ENCODE results near the gene NCOA1.

NCOA1 gene

DNA sequence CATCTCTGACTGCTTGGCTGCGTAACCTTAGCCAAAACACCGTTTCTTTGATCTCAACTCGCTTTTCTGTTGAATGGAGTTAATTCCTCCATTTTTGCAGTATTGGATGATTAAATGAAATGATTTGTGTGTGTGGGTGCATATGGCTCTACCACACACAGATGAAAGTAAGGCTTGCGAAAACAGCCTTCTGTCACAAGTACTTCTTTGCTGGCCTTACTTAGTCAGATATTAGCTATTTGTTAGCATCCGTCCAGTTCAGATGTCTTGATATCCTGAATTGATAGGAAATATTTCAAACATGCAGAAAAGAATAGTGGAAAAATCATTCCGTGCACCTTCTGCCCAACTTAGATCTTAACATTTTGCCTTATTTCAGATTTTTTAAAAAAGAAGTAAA lies 21.8 kb downstream of the NCOA1 start:
- TF ChIP-seq YY1 (IDR thresholded peaks at IDR 0.05; ENCODE audit: insufficient read depth, insufficient read length), result no peak
- no peak for TF ChIP-seq SUZ12 (IDR thresholded peaks at IDR 0.05; ENCODE audit: extremely low read depth, insufficient read depth, insufficient read length)
- TF ChIP-seq ZNF274 (IDR thresholded peaks at IDR 0.05; ENCODE audit: low read depth, low read length), result no peak
- no peak overlapping the region for H3K9ac ChIP-seq (ENCODE audit: insufficient read length, low read depth)

GRCh38 chr2:24513281-24514071 lies 22.4 kb downstream of the NCOA1 start:
- Histone ChIP-seq H3K36me3 (ENCODE audit: insufficient read depth, insufficient read length, low read length) (no peaks in the 10 kb centered on the region), H3K4me1 (ENCODE audit: insufficient read depth, insufficient read length) (no peaks in the 10 kb centered on the region), H3K4me3 (ENCODE audit: insufficient read length, low read depth) (no peak overlapping the region), H3K9ac (ENCODE audit: insufficient read length, low read depth) (no peak overlapping the region), H3K9me3 (ENCODE audit: insufficient read depth, low read length) (no peaks in the 10 kb centered on the region), H3K27me3 (ENCODE audit: insufficient read depth, insufficient read length) (no peaks in the 10 kb centered on the region)
- DNase-seq (ENCODE audit: low read depth, low spot score), result no peak
- TF ChIP-seq SUZ12 (IDR thresholded peaks at IDR 0.05; ENCODE audit: extremely low read depth, insufficient read depth, insufficient read length) (no peak), ZNF274 (IDR thresholded peaks at IDR 0.05; ENCODE audit: low read depth, low read length) (no peak), YY1 (IDR thresholded peaks at IDR 0.05; ENCODE audit: insufficient read depth, insufficient read length) (no peak)

More for the DNA sequence above, 21.8 kb downstream of the NCOA1 start:
- no peak overlapping the region for H3K4me3 ChIP-seq (ENCODE audit: insufficient read length, low read depth)
- H3K4me1 ChIP-seq (ENCODE audit: insufficient read depth, insufficient read length), result no peaks in the 10 kb centered on the region
- no peak for DNase-seq (ENCODE audit: low read depth, low spot score)
- H3K27me3 ChIP-seq (ENCODE audit: insufficient read depth, insufficient read length), result no peaks in the 10 kb centered on the region
- H3K36me3 ChIP-seq (ENCODE audit: insufficient read depth, insufficient read length, low read length), result no peaks in the 10 kb centered on the region
- H3K9me3 ChIP-seq (ENCODE audit: insufficient read depth, low read length), result no peaks in the 10 kb centered on the region

- no peaks in the 10 kb centered on the region for H3K4me1 ChIP-seq (ENCODE audit: insufficient read depth, insufficient read length)
- DNase-seq (ENCODE audit: low read depth, low spot score), result no peak
- H3K27me3 ChIP-seq (ENCODE audit: insufficient read depth, insufficient read length), result no peaks in the 10 kb centered on the region
- no peak overlapping the region for H3K4me3 ChIP-seq (ENCODE audit: insufficient read length, low read depth)
- TF ChIP-seq YY1 (IDR thresholded peaks at IDR 0.05; ENCODE audit: insufficient read depth, insufficient read length), result no peak
- no peak for TF ChIP-seq SUZ12 (IDR thresholded peaks at IDR 0.05; ENCODE audit: extremely low read depth, insufficient read depth, insufficient read length)
- no peak for TF ChIP-seq ZNF274 (IDR thresholded peaks at IDR 0.05; ENCODE audit: low read depth, low read length)
- H3K9ac ChIP-seq (ENCODE audit: insufficient read length, low read depth), result no peak overlapping the region
- no peaks in the 10 kb centered on the region for H3K36me3 ChIP-seq (ENCODE audit: insufficient read depth, insufficient read length, low read length)
- no peaks in the 10 kb centered on the region for H3K9me3 ChIP-seq (ENCODE audit: insufficient read depth, low read length)
Measured at GRCh38 chr2:24514820-24515219, 23.8 kb downstream of the NCOA1 start.

GRCh38 chr2:24515335-24515734 lies 24.3 kb downstream of the NCOA1 start:
- Histone ChIP-seq H3K9me3 (ENCODE audit: insufficient read depth, low read length) (no peaks in the 10 kb centered on the region), H3K9ac (ENCODE audit: insufficient read length, low read depth) (no peak overlapping the region), H3K4me3 (ENCODE audit: insufficient read length, low read depth) (no peak overlapping the region), H3K27me3 (ENCODE audit: insufficient read depth, insufficient read length) (no peaks in the 10 kb centered on the region), H3K36me3 (ENCODE audit: insufficient read depth, insufficient read length, low read length) (no peaks in the 10 kb centered on the region), H3K4me1 (ENCODE audit: insufficient read depth, insufficient read length) (no peaks in the 10 kb centered on the region)
- no peak for DNase-seq (ENCODE audit: low read depth, low spot score)
- TF ChIP-seq ZNF274 (IDR thresholded peaks at IDR 0.05; ENCODE audit: low read depth, low read length) (no peak), YY1 (IDR thresholded peaks at IDR 0.05; ENCODE audit: insufficient read depth, insufficient read length) (no peak), SUZ12 (IDR thresholded peaks at IDR 0.05; ENCODE audit: extremely low read depth, insufficient read depth, insufficient read length) (no peak)

- no peak for DNase-seq (ENCODE audit: low read depth, low spot score)
- Histone ChIP-seq H3K9me3 (ENCODE audit: insufficient read depth, low read length) (no peaks in the 10 kb centered on the region), H3K36me3 (ENCODE audit: insufficient read depth, insufficient read length, low read length) (no peaks in the 10 kb centered on the region), H3K9ac (ENCODE audit: insufficient read length, low read depth) (no peak overlapping the region), H3K4me3 (ENCODE audit: insufficient read length, low read depth) (no peak overlapping the region), H3K27me3 (ENCODE audit: insufficient read depth, insufficient read length) (no peaks in the 10 kb centered on the region), H3K4me1 (ENCODE audit: insufficient read depth, insufficient read length) (no peaks in the 10 kb centered on the region)
- TF ChIP-seq ZNF274 (IDR thresholded peaks at IDR 0.05; ENCODE audit: low read depth, low read length) (no peak), SUZ12 (IDR thresholded peaks at IDR 0.05; ENCODE audit: extremely low read depth, insufficient read depth, insufficient read length) (no peak), YY1 (IDR thresholded peaks at IDR 0.05; ENCODE audit: insufficient read depth, insufficient read length) (no peak)
Measured at GRCh38 chr2:24515831-24516230, 24.8 kb downstream of the NCOA1 start.

DNA sequence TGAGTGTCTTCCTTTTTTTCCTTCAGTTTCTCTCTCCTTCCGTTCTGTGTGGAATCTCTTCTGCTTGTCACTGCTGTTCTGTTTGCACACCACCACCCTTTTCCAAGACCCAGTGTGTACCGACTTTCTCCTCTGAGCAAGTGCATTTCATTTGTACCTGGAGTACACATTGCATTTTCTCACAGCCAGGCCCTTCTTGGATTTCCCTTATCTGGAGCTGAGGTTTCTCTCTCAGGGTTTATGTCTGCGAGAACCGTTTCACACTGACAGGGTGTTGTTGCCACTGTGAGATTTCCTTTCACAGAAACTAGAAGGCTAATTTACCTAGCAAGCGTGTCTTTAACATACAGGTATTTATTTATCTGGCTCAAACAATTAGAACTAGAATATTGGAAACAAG lies 26.2 kb downstream of the NCOA1 start:
- TF ChIP-seq YY1 (IDR thresholded peaks at IDR 0.05; ENCODE audit: insufficient read depth, insufficient read length) (no peak), SUZ12 (IDR thresholded peaks at IDR 0.05; ENCODE audit: extremely low read depth, insufficient read depth, insufficient read length) (no peak), ZNF274 (IDR thresholded peaks at IDR 0.05; ENCODE audit: low read depth, low read length) (no peak)
- no peaks in the 10 kb centered on the region for H3K36me3 ChIP-seq (ENCODE audit: insufficient read depth, insufficient read length, low read length)
- H3K4me3 ChIP-seq (ENCODE audit: insufficient read length, low read depth), result no peak overlapping the region
- no peak for DNase-seq (ENCODE audit: low read depth, low spot score)
- no peaks in the 10 kb centered on the region for H3K9me3 ChIP-seq (ENCODE audit: insufficient read depth, low read length)
- H3K27me3 ChIP-seq (ENCODE audit: insufficient read depth, insufficient read length), result no peaks in the 10 kb centered on the region
- H3K4me1 ChIP-seq (ENCODE audit: insufficient read depth, insufficient read length), result no peaks in the 10 kb centered on the region
- no peak overlapping the region for H3K9ac ChIP-seq (ENCODE audit: insufficient read length, low read depth)

- no peaks in the 10 kb centered on the region for H3K27me3 ChIP-seq (ENCODE audit: insufficient read depth, insufficient read length)
- no peak overlapping the region for H3K4me3 ChIP-seq (ENCODE audit: insufficient read length, low read depth)
- H3K4me1 ChIP-seq (ENCODE audit: insufficient read depth, insufficient read length), result no peaks in the 10 kb centered on the region
- no peak for DNase-seq (ENCODE audit: low read depth, low spot score)
- no peaks in the 10 kb centered on the region for H3K9me3 ChIP-seq (ENCODE audit: insufficient read depth, low read length)
- no peak overlapping the region for H3K9ac ChIP-seq (ENCODE audit: insufficient read length, low read depth)
- no peaks in the 10 kb centered on the region for H3K36me3 ChIP-seq (ENCODE audit: insufficient read depth, insufficient read length, low read length)
- TF ChIP-seq ZNF274 (IDR thresholded peaks at IDR 0.05; ENCODE audit: low read depth, low read length) (no peak), YY1 (IDR thresholded peaks at IDR 0.05; ENCODE audit: insufficient read depth, insufficient read length) (no peak), SUZ12 (IDR thresholded peaks at IDR 0.05; ENCODE audit: extremely low read depth, insufficient read depth, insufficient read length) (no peak)
Measured at GRCh38 chr2:24520175-24520574, 29.1 kb downstream of the NCOA1 start.

Measured in NT2/D1 (cell line).